LNCAP (cell line): ENCODE results near the gene ARMH2.
A peak's percentile ranks its signal among the peaks of the same experiment; 100 is the strongest.

Experiments
- CTCF ChIP-seq: fragments of 450-650 bp; IDR thresholded peaks from 2 replicates; pipeline ENCODE4 v1.5.1; 2017; ENCODE audit warnings: mild to moderate bottlenecking

The ARMH2 gene

GRCh38 chr6:24795106-24795505 lies 3.6 kb downstream of the ARMH2 start:
- no peak for TF ChIP-seq CTCF

GRCh38 chr6:24788031-24788665 lies 10.6 kb downstream of the ARMH2 start:
- no peak for TF ChIP-seq CTCF

- TF ChIP-seq CTCF: no peak
Observed at GRCh38 chr6:24780206-24780605, 18.5 kb downstream of the ARMH2 start.

- TF ChIP-seq CTCF: peak; percentile 28; the same call in 1 of the 2 replicates
Observed at GRCh38 chr6:24779416-24780016, 19.2 kb downstream of the ARMH2 start.

- no peak for TF ChIP-seq CTCF
Observed at GRCh38 chr6:24778878-24779277, 19.8 kb downstream of the ARMH2 start.

- TF ChIP-seq CTCF: no peak
Observed at GRCh38 chr6:24778121-24778520, 20.6 kb downstream of the ARMH2 start.

- TF ChIP-seq CTCF: no peak
Observed at GRCh38 chr6:24777227-24777626, 21.5 kb downstream of the ARMH2 start.
